Colonic mucosa (tissue), 4 donors: ENCODE measurements around the gene XPO4. TPM values are rescaled to one million over a fixed set of nuclear protein-coding genes. Genes with fewer than 3 reads are reported as not detected.
"Not testable (repeated sequence)": the region's sequence is repeated elsewhere in the genome, so short reads cannot be mapped to it uniquely, and the experiment has no call there.

ENCODE experiments used
- DNase-seq: peaks from one replicate; pipeline ENCODE4 v3.0.0-alpha.2; 2020
- H3K27ac ChIP-seq: fragments of 200-600 bp; one replicate; pipeline ENCODE4 v1.8.0; 2021
- H3K27me3 ChIP-seq: fragments of 200-600 bp; one replicate; pipeline ENCODE4 v1.8.0; 2021
- H3K36me3 ChIP-seq: fragments of 200-600 bp; one replicate; pipeline ENCODE4 v1.8.0; 2021
- H3K4me1 ChIP-seq: fragments of 200-600 bp; one replicate; pipeline ENCODE4 v1.8.0; 2021; ENCODE audit warnings: mild to moderate bottlenecking
- H3K4me3 ChIP-seq: fragments of 200-600 bp; one replicate; pipeline ENCODE4 v1.8.0; 2021
- H3K9ac ChIP-seq, 2 donors: one replicate each; pipeline ENCODE4 v1.7.0; 2013; ENCODE audit warnings: control low read depth in 2 of 2, low read depth in 2 of 2, low read length in 2 of 2
- H3K9me3 ChIP-seq: fragments of 200-600 bp; one replicate; pipeline ENCODE4 v1.8.0; 2021
- CTCF ChIP-seq: fragments of 200-600 bp; IDR thresholded peaks from one replicate; pipeline ENCODE4 v1.8.0; 2022; ENCODE audit warnings: antibody characterized with exemption, mild to moderate bottlenecking
- intact Hi-C: fragments of 100-400 bp; cut with DNase I; formaldehyde crosslinking; loops from one replicate; pipeline ENCODE4 v1.14.1; 2022
- total RNA-seq, 2 donors: library from RNA; stranded (reverse); fragmentation: NEBNext Ultra II Directional in 1 of 2; extraction: Animal tissue kit (Norgen Biotek cat#: 25700) in 1 of 2; gene quantifications; one replicate each; pipeline ENCODE4 v1.2.1, GENCODE V29; 2021
- donor health status: healthy.
- donor health status: DM: no; HTN: no; CAD: no.
- donor health status: DM: no; HTN: no; CAD: no.

XPO4 gene
- total RNA-seq, 2 donors from 2014 or later, result 9.1 to 18.2 TPM

DNA sequence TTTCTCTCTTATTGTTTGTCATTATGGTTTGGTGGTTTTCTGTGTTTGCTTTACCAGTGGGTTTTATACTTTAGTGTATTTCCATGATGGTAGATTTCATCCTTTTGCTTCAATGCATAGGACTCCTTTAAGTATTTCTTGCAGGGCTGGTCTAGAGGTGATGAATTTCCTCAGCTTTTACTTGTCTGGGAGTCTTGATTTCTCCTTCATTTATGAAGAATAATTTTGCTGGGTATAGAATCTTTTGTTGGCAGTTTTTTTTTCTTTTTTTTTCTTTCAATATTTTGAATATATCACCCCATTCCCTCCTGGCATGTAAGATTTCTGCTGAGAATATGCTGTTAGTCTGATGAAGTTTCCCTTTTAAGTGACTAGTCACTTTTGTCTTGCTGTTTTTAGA is 148.5 kb downstream of the XPO4 start:
- Histone ChIP-seq H3K4me1 (no peaks in the 10 kb centered on the region), H3K9ac (no peak overlapping the region), H3K27ac (no peak overlapping the region), H3K9me3 (peaks cover 2% of the 10 kb centered on the region), H3K36me3 (no peaks in the 10 kb centered on the region), H3K4me3 (no peak overlapping the region), H3K27me3 (no peaks in the 10 kb centered on the region)
- no peak for TF ChIP-seq CTCF
- DNase-seq, result no peak
- intact Hi-C loops, result no loop called here

- Histone ChIP-seq H3K9ac (no peak overlapping the region), H3K27ac (no peak overlapping the region), H3K9me3 (peaks cover 2% of the 10 kb centered on the region), H3K27me3 (no peaks in the 10 kb centered on the region), H3K4me3 (no peak overlapping the region), H3K36me3 (no peaks in the 10 kb centered on the region), H3K4me1 (no peaks in the 10 kb centered on the region)
- no peak for DNase-seq
- no peak for TF ChIP-seq CTCF
- intact Hi-C loops, result no loop called here
These were observed 153.2 kb downstream of the XPO4 start for GRCh38 chr13:20749377-20749776.

DNA sequence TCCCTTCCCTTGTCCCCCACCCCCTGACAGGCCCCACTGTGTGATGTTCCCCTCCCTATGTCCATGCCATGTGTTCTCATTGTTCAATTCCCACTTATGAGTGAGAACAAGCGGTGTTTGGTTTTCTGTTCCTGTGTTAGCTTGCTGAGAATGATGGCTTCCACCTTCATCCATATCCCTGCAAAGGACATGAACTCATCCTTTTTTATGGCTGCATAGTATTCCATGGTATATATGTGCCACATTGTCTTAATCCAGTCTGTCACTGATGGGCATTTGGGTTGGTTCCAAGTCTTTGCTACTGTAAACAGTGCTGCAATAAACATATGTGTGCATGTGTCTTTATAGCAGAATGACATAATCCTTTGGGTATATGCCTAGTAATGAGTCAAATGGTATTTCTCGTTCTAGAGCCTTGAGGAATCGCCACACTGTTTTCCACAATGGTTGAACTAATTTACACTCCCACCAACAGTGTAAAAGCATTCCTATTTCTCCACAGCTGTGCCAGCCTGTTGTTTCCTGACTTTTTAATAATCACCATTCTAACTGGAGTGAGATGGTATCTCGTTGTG is 158.6 kb downstream of the XPO4 start:
- H3K27me3 ChIP-seq, H3K4me1 ChIP-seq, H3K27ac ChIP-seq, H3K36me3 ChIP-seq, H3K4me3 ChIP-seq, H3K9me3 ChIP-seq, H3K9ac ChIP-seq, DNase-seq, intact Hi-C loops: not testable (repeated sequence)

GRCh38 chr13:20740021-20740420 is 162.5 kb downstream of the XPO4 start:
- no peaks in the 10 kb centered on the region for H3K36me3 ChIP-seq
- H3K4me1 ChIP-seq, result no peaks in the 10 kb centered on the region
- H3K9me3 ChIP-seq, result no peaks in the 10 kb centered on the region
- no peak for DNase-seq
- H3K4me3 ChIP-seq, result no peak overlapping the region
- H3K9ac ChIP-seq, result no peak overlapping the region
- no peaks in the 10 kb centered on the region for H3K27me3 ChIP-seq
- H3K27ac ChIP-seq, result no peak overlapping the region
- intact Hi-C loops, result no loop called here
- no peak for TF ChIP-seq CTCF

- no peak for TF ChIP-seq CTCF
- DNase-seq, result no peak
- no peak overlapping the region for H3K4me3 ChIP-seq
- no peak overlapping the region for H3K9ac ChIP-seq
- H3K9me3 ChIP-seq, result no peaks in the 10 kb centered on the region
- H3K27ac ChIP-seq, result no peak overlapping the region
- H3K27me3 ChIP-seq, result no peaks in the 10 kb centered on the region
- H3K4me1 ChIP-seq, result no peaks in the 10 kb centered on the region
- no peaks in the 10 kb centered on the region for H3K36me3 ChIP-seq
- intact Hi-C loops, result no loop called here
These were observed 163.9 kb downstream of the XPO4 start for GRCh38 chr13:20738616-20739015.

GRCh38 chr13:20729633-20730585 is 172.6 kb downstream of the XPO4 start:
- no peak for TF ChIP-seq CTCF
- intact Hi-C loops, result no loop called here
- Histone ChIP-seq H3K36me3 (no peaks in the 10 kb centered on the region), H3K4me1 (no peaks in the 10 kb centered on the region), H3K9me3 (no peaks in the 10 kb centered on the region), H3K27ac (no peak overlapping the region), H3K9ac (no peak overlapping the region), H3K27me3 (no peaks in the 10 kb centered on the region), H3K4me3 (no peak overlapping the region)
- DNase-seq, result no peak
